Stimulated activated CD4-positive, alpha-beta T cell treated with anti-CD3 and anti-CD28 coated beads, Interleukin-2, amount 100 ng/mL, for 4 hours (primary cell): ENCODE data around the gene ANTKMT.

ENCODE experiments used
- DNase-seq: peaks from one replicate; pipeline ENCODE4 v3.0.0-alpha.2; 2020; ENCODE audit warnings: low read depth

Gene ANTKMT

GRCh38 chr16:764848-765487 lies 44.0 kb downstream of the ANTKMT start:
- DNase-seq = no peak

- DNase-seq = no peak
These were observed 44.5 kb downstream of the ANTKMT start for GRCh38 chr16:765488-765865.

GRCh38 chr16:766008-766819 lies 45.3 kb downstream of the ANTKMT start:
- no peak for DNase-seq

GRCh38 chr16:766820-767640 lies 46.1 kb downstream of the ANTKMT start:
- no peak for DNase-seq

- DNase-seq = no peak
These were observed 46.8 kb downstream of the ANTKMT start for GRCh38 chr16:767743-768235.

GRCh38 chr16:768428-768827 lies 47.5 kb downstream of the ANTKMT start:
- no peak for DNase-seq

GRCh38 chr16:769184-769784 lies 48.3 kb downstream of the ANTKMT start:
- DNase-seq = no peak

- no peak for DNase-seq
These were observed 49.0 kb downstream of the ANTKMT start for GRCh38 chr16:769934-770333.

GRCh38 chr16:770411-770810 lies 49.5 kb downstream of the ANTKMT start:
- DNase-seq = no peak
